ENCODE data around the gene IGSF21.
"Not testable (repeated sequence)": the region's sequence is repeated elsewhere in the genome, so short reads cannot be mapped to it uniquely, and the experiment has no call there.

The IGSF21 gene

GRCh38 chr1:18147672-18148071, 40.1 kb downstream of the IGSF21 start:
- no peak for DNase-seq

GRCh38 chr1:18148461-18148860, 40.9 kb downstream of the IGSF21 start:
- no peak for DNase-seq

- no peak for DNase-seq
Observed at GRCh38 chr1:18149027-18149641, 41.5 kb downstream of the IGSF21 start.

- no peak for DNase-seq
Observed at GRCh38 chr1:18151436-18152122, 44.0 kb downstream of the IGSF21 start.

- DNase-seq, result no peak
Observed at GRCh38 chr1:18154430-18155194, 47.0 kb downstream of the IGSF21 start.

GRCh38 chr1:18155881-18156385, 48.3 kb downstream of the IGSF21 start:
- no peak for DNase-seq

- DNase-seq, result no peak
Observed at GRCh38 chr1:18157352-18157751, 49.8 kb downstream of the IGSF21 start.

GRCh38 chr1:18157968-18158367, 50.4 kb downstream of the IGSF21 start:
- no peak for DNase-seq

- no peak for DNase-seq
Observed at GRCh38 chr1:18158714-18159113, 51.1 kb downstream of the IGSF21 start.

GRCh38 chr1:18160290-18160942, 52.8 kb downstream of the IGSF21 start:
- no peak for DNase-seq

- no peak for DNase-seq
Observed at GRCh38 chr1:18161690-18162089, 54.1 kb downstream of the IGSF21 start.

GRCh38 chr1:18165640-18166039, 58.0 kb downstream of the IGSF21 start:
- DNase-seq, result not testable (repeated sequence)

- DNase-seq, result no peak
Observed at GRCh38 chr1:18166341-18166740, 58.7 kb downstream of the IGSF21 start.

GRCh38 chr1:18166929-18167328, 59.3 kb downstream of the IGSF21 start:
- DNase-seq, result no peak

GRCh38 chr1:18170444-18170843, 62.8 kb downstream of the IGSF21 start:
- no peak for DNase-seq

- no peak for DNase-seq
Observed at GRCh38 chr1:18174037-18174436, 66.4 kb downstream of the IGSF21 start.

GRCh38 chr1:18175051-18175450, 67.5 kb downstream of the IGSF21 start:
- DNase-seq, result no peak

GRCh38 chr1:18175530-18176377, 68.2 kb downstream of the IGSF21 start:
- DNase-seq, result no peak

GRCh38 chr1:18176619-18177018, 69.0 kb downstream of the IGSF21 start:
- no peak for DNase-seq

- DNase-seq, result no peak
Observed at GRCh38 chr1:18178111-18178510, 70.5 kb downstream of the IGSF21 start.

- DNase-seq, result no peak
Observed at GRCh38 chr1:18179009-18179408, 71.4 kb downstream of the IGSF21 start.

All from activated CD4-positive, alpha-beta T cell treated with anti-CD3 and anti-CD28 coated beads, Interleukin-2, amount 50 U/mL, for 1 hour (primary cell).